Measurements from ENCODE around the gene TPH2.

Gene TPH2

DNA sequence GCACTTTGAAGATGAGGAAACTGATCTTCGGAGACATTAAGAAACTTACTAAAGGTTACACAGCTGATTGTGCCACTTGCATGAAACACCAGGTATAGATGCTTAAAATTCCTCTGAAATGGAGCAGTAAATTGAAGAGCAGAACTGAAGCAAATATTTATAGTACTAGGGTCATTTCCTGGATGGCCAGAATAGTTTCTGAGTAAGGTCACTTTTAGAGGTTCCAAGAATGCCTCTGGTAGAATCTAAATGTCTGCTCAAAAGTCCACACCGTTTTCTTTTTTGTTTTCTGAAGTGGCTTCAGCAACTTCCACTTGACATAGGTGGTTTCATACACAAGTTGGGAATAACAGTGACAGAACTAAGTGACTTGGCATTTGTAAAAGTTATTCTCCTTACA, 19.4 kb downstream of the TPH2 start:
- TF ChIP-seq, protein P1, sequence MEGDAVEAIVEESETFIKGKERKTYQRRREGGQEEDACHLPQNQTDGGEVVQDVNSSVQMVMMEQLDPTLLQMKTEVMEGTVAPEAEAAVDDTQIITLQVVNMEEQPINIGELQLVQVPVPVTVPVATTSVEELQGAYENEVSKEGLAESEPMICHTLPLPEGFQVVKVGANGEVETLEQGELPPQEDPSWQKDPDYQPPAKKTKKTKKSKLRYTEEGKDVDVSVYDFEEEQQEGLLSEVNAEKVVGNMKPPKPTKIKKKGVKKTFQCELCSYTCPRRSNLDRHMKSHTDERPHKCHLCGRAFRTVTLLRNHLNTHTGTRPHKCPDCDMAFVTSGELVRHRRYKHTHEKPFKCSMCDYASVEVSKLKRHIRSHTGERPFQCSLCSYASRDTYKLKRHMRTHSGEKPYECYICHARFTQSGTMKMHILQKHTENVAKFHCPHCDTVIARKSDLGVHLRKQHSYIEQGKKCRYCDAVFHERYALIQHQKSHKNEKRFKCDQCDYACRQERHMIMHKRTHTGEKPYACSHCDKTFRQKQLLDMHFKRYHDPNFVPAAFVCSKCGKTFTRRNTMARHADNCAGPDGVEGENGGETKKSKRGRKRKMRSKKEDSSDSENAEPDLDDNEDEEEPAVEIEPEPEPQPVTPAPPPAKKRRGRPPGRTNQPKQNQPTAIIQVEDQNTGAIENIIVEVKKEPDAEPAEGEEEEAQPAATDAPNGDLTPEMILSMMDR (IDR thresholded peaks at IDR 0.05; ENCODE audit: low read depth, low read length) = no peak
- H3K4me3 ChIP-seq (ENCODE audit: low read depth, low read length) = peak overlapping the region; percentile 15; the same call in 1 of the 2 replicates

DNA sequence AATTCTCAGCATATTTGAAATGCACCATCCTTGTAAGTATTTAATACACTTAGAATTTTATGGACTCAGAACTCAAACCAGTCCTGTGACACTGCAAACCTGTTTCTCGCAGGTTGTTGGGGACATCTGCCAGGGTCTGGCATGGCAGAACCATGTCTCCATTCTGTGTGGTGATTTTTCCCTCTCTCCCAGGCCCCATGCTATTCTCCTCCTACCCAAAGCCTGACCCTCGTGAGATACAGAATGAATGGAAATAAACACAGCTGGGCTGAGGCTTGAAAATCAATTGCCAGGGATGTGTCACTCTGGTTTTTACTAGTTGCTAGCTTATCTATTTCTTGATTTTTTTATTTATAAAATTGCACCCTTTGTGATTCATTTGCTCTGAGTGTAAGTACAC, 19.8 kb downstream of the TPH2 start:
- peak overlapping the region; percentile 15; the same call in 1 of the 2 replicates for H3K4me3 ChIP-seq (ENCODE audit: low read depth, low read length)
- TF ChIP-seq, protein P1 (IDR thresholded peaks at IDR 0.05; ENCODE audit: low read depth, low read length) = no peak

DNA sequence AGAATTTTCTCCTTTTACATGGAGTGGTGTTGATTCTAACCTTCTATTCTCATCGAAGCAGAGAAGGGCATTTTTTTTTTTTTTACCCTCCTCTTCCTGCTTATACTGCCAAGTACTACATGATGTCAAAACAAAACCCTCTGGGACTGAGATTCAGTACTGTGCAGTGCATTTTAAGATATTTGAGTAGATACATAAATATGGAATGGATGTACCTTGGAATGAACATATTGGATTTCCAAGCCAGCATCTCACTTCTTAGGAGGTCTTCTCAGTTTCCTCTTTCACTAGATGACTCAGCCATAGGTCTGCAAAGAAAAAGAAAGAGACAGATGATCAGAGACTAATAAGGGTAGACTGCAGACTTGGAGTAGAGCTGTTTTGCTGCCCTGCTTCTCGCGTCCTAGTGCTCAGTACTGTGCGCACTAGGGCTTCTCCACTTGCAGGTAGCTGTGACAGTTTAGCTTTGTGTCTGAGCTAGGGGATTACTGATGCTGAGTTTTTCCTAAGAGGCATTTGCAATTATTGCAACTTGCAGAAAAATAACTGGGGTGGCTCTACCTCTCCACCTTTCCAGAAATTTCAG, 20.4 kb downstream of the TPH2 start:
- TF ChIP-seq, protein P1 (IDR thresholded peaks at IDR 0.05; ENCODE audit: low read depth, low read length) = no peak
- H3K4me3 ChIP-seq (ENCODE audit: low read depth, low read length) = 0 out of 2 replicates have a peak overlapping the region, but pooled peaks have one; percentile 8

DNA sequence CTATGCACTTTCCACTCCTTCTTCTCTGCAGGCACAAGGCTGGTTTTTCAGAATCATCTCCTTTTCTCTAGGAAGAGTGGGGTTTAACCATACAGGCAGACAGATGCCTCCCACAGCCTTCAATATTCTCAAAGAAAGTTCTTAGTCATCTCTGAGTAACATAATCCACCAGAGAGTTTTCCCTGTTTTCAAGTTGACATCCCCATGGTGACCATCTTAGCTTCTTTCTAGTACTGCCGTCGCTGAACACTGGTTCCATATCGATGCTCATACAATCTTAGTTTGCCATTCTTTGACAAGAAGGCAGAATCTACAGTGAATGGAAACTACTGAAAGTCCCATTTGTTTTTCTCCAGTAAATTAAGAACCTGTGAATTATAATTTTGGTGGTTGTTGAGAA, 28.6 kb downstream of the TPH2 start:
- TF ChIP-seq, protein P1 (IDR thresholded peaks at IDR 0.05; ENCODE audit: low read depth, low read length) = no peak
- H3K4me3 ChIP-seq (ENCODE audit: low read depth, low read length) = no peak overlapping the region

DNA sequence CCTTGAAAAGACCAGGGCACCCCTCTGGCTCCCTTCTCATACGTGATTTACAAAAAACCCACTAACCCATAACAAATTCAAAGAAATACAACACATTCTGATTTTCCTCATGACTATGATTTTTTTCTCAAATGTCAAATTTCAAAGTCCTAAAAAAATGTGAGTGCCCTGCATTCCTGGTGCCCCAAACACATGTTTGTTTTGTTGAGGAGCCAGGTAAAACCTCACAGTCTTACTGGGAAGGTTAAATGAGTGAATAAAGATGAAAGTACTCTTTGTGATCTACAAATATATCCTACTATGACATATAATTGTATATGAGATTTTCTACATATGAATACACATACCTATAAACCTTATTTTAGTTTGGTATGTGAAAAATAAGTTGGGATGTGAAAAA, 30.7 kb downstream of the TPH2 start:
- TF ChIP-seq, protein P1 (IDR thresholded peaks at IDR 0.05; ENCODE audit: low read depth, low read length) = no peak
- no peak overlapping the region for H3K4me3 ChIP-seq (ENCODE audit: low read depth, low read length)

DNA sequence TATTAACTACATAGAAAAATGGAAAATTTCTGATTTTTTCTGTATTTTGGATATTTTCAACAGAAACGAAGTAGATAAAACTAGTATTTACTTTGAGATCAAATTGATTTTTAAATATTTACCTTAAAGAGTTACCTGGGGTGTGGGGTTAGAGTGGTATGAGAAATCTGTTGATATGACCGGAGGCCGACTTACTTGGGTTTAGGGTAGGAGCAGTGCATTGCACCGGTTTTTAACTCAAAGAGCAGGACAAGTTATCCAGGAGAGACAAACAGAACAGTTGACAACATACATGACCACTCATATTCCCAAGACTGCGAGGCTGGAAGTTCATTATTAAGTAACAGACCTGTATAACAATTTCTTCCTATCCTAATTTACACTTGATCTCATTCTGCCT, 31.4 kb downstream of the TPH2 start:
- TF ChIP-seq, protein P1 (IDR thresholded peaks at IDR 0.05; ENCODE audit: low read depth, low read length) = no peak
- H3K4me3 ChIP-seq (ENCODE audit: low read depth, low read length) = no peak overlapping the region

DNA sequence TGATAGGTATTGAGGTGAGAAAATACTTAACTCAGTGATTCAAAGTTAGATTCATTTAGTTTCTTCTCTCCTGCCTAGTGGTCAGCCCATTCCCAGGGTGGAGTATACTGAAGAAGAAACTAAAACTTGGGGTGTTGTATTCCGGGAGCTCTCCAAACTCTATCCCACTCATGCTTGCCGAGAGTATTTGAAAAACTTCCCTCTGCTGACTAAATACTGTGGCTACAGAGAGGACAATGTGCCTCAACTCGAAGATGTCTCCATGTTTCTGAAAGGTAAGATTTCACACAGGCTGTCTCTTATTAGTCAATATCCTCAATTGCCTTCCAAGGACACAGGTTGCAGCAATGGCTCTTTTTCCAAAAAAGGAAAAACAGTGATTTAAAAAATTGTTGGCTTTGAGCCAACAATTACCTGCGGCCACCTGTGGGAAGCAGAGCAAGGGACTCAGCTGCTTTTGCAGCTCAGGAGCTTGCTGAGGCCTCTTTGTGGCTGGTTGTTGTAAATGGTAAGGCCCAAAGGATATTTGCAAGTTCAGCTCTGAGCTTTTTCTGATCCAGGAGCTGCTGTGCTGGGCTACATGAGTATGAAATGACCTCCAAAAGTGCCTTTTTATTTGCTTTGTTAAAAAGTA, 33.9 kb downstream of the TPH2 start:
- H3K4me3 ChIP-seq (ENCODE audit: low read depth, low read length) = no peak overlapping the region
- TF ChIP-seq, protein P1 (IDR thresholded peaks at IDR 0.05; ENCODE audit: low read depth, low read length) = no peak
